ENCODE measurements around the gene MSANTD4. TPM values are rescaled to one million over a fixed set of nuclear protein-coding genes. Genes with fewer than 3 reads are reported as not detected.

The MSANTD4 gene
- polyA plus RNA-seq, 1 experiment, result 6.5 TPM

GRCh38 chr11:105969756-105970155 is 52.3 kb downstream of the MSANTD4 start:
- no peak for TF ChIP-seq CTCF (IDR thresholded peaks at IDR 0.05; ENCODE audit: insufficient read depth, low read depth, low read length)
- Histone ChIP-seq H3K36me3 (ENCODE audit: control insufficient read depth, insufficient read depth, low read length) (no peaks in the 10 kb centered on the region), H3K4me3 (ENCODE audit: low read depth, low read length) (no peak overlapping the region), H3K27me3 (ENCODE audit: control insufficient read depth, insufficient read depth, low read length) (no peaks in the 10 kb centered on the region)
- ChIA-PET CTCF (no interaction called here), POLR2A (no interaction called here)
- no peak for DNase-seq (ENCODE audit: low read depth)

- POLR2A ChIA-PET, result no interaction called here
- no peak for TF ChIP-seq CTCF (IDR thresholded peaks at IDR 0.05; ENCODE audit: insufficient read depth, low read depth, low read length)
- no peaks in the 10 kb centered on the region for H3K27me3 ChIP-seq (ENCODE audit: control insufficient read depth, insufficient read depth, low read length)
- H3K4me3 ChIP-seq (ENCODE audit: low read depth, low read length), result no peak overlapping the region
- CTCF ChIA-PET, result no interaction called here
- H3K36me3 ChIP-seq (ENCODE audit: control insufficient read depth, insufficient read depth, low read length), result no peaks in the 10 kb centered on the region
- DNase-seq (ENCODE audit: low read depth), result no peak
Observed at GRCh38 chr11:105968021-105968697, 53.9 kb downstream of the MSANTD4 start.

GRCh38 chr11:105960252-105961245 is 61.5 kb downstream of the MSANTD4 start:
- no peak for DNase-seq (ENCODE audit: low read depth)
- CTCF ChIA-PET, result no interaction called here

More at GRCh38 chr11:105960252-105961245, 61.5 kb downstream of the MSANTD4 start:
- TF ChIP-seq CTCF (IDR thresholded peaks at IDR 0.05; ENCODE audit: insufficient read depth, low read depth, low read length), result no peak
- Histone ChIP-seq H3K4me3 (ENCODE audit: low read depth, low read length) (no peak overlapping the region), H3K36me3 (ENCODE audit: control insufficient read depth, insufficient read depth, low read length) (no peaks in the 10 kb centered on the region), H3K27me3 (ENCODE audit: control insufficient read depth, insufficient read depth, low read length) (no peaks in the 10 kb centered on the region)
- POLR2A ChIA-PET, result no interaction called here

Small RNAs within 50 kb of the gene (small RNA-seq; reads per million reads assigned to genes)
- gene RNU6-277P (ENCODE audit: insufficient read length, low read depth, low replicate concordance), result not detected

Other genes with a start within 250 kb of the MSANTD4 start
- gene KBTBD3, start 55.1 kb upstream of the MSANTD4 start, polyA plus RNA-seq (2011; rRNA removed), result 1.2 and 7.4 TPM in 2 replicates
- 30.4 and 41.7 TPM in 2 replicates for gene AASDHPPT, start 55.4 kb upstream of the MSANTD4 start, polyA plus RNA-seq (2011; rRNA removed)

Data from BJ (cell line).